ENCODE data around the gene MAGEB1. TPM values are rescaled to one million over a fixed set of nuclear protein-coding genes. Genes with fewer than 3 reads are reported as not detected.

The MAGEB1 gene
- total RNA-seq, 1 experiment from 2014 or later: 5.6 TPM

- DNase-seq (ENCODE audit: low read depth): no peak
These were observed 49.7 kb downstream of the MAGEB1 start for GRCh38 chrX:30296408-30297254.

GRCh38 chrX:30301208-30301607 is 54.3 kb downstream of the MAGEB1 start:
- DNase-seq (ENCODE audit: low read depth): no peak

Other genes starting within 250 kb of the MAGEB1 start
- 0.72 and 0.78 TPM in 2 replicates for gene MAGEB2, start 31.6 kb upstream of the MAGEB1 start, total RNA-seq (2014; rRNA removed; shearing (Covaris generic))
- not detected in 2 replicates for gene MAGEB3, start 16.5 kb upstream of the MAGEB1 start, total RNA-seq (2014; rRNA removed; shearing (Covaris generic))
- gene MAGEB4, start 5.1 kb upstream of the MAGEB1 start, total RNA-seq (2014; rRNA removed; shearing (Covaris generic)): not detected in 2 replicates
- gene NR0B1, start 62.2 kb downstream of the MAGEB1 start, total RNA-seq (2014; rRNA removed; shearing (Covaris generic)): 0.48 and 0.49 TPM in 2 replicates